Upper lobe of left lung (tissue), 4 donors: ENCODE data around the gene KCNQ1OT1.

ENCODE experiments used
- CTCF ChIP-seq, 6 experiments: fragments of 450-650 bp in 4 of 6; fragments of 200-600 bp in 2 of 6; sonication (generic) in 2 of 6; IDR thresholded peaks; one replicate each; pipeline ENCODE4 v1.5.1; 2016 to 2019; ENCODE audit warnings: antibody characterized with exemption in 6 of 6
- EP300 ChIP-seq, 4 donors: sonication (generic); formaldehyde crosslinking; IDR thresholded peaks; one replicate each; pipeline ENCODE4 v1.5.1; 2017; ENCODE audit warnings: antibody characterized with exemption in 4 of 4, control low read depth in 2 of 4
- POLR2A ChIP-seq, 4 donors: fragments of 450-650 bp; IDR thresholded peaks; one replicate each; pipeline ENCODE4 v1.5.1; 2016 to 2017; ENCODE audit warnings: antibody characterized with exemption in 4 of 4, mild to moderate bottlenecking in 2 of 4
- POLR2AphosphoS5 ChIP-seq, 2 donors: sonication (generic); formaldehyde crosslinking; IDR thresholded peaks; one replicate each; pipeline ENCODE4 v1.5.1; 2017; ENCODE audit warnings: antibody characterized with exemption in 2 of 2

GRCh38 chr11:2691355-2691761 lies 8.4 kb downstream of the KCNQ1OT1 start:
- no peak for TF ChIP-seq CTCF (IDR thresholded peaks at IDR 0.05)
- no peak for TF ChIP-seq POLR2A (IDR thresholded peaks at IDR 0.05)
- TF ChIP-seq EP300 (IDR thresholded peaks at IDR 0.05) = no peak
- TF ChIP-seq POLR2AphosphoS5 (IDR thresholded peaks at IDR 0.05) = no peak
